PFSK-1 (cell line): ENCODE results near the gene NEUROG3.

Experiments
- TAF1 ChIP-seq: IDR thresholded peaks from 2 replicates; pipeline ENCODE4 v1.6.1; 2012; ENCODE audit warnings: low read length, control low read depth, borderline replicate concordance; ENCODE audit not compliant: insufficient read depth
- TF ChIP-seq, protein P1 (sequence below), 2 experiments: IDR thresholded peaks; 2 replicates each; pipeline versions ENCODE4 v1.6.1 to v1.8.0; 2011 to 2012; ENCODE audit warnings: low read depth in 2 of 2, low read length in 2 of 2, control low read depth in 1 of 2, inconsistent platforms in 1 of 2, mild to moderate bottlenecking in 1 of 2, moderate library complexity in 1 of 2; ENCODE audit not compliant: insufficient read depth in 1 of 2

GRCh38 chr10:69609077-69609476 is 35.9 kb upstream of the NEUROG3 start:
- no peak for TF ChIP-seq TAF1
- TF ChIP-seq, protein P1, sequence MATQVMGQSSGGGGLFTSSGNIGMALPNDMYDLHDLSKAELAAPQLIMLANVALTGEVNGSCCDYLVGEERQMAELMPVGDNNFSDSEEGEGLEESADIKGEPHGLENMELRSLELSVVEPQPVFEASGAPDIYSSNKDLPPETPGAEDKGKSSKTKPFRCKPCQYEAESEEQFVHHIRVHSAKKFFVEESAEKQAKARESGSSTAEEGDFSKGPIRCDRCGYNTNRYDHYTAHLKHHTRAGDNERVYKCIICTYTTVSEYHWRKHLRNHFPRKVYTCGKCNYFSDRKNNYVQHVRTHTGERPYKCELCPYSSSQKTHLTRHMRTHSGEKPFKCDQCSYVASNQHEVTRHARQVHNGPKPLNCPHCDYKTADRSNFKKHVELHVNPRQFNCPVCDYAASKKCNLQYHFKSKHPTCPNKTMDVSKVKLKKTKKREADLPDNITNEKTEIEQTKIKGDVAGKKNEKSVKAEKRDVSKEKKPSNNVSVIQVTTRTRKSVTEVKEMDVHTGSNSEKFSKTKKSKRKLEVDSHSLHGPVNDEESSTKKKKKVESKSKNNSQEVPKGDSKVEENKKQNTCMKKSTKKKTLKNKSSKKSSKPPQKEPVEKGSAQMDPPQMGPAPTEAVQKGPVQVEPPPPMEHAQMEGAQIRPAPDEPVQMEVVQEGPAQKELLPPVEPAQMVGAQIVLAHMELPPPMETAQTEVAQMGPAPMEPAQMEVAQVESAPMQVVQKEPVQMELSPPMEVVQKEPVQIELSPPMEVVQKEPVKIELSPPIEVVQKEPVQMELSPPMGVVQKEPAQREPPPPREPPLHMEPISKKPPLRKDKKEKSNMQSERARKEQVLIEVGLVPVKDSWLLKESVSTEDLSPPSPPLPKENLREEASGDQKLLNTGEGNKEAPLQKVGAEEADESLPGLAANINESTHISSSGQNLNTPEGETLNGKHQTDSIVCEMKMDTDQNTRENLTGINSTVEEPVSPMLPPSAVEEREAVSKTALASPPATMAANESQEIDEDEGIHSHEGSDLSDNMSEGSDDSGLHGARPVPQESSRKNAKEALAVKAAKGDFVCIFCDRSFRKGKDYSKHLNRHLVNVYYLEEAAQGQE (IDR thresholded peaks at IDR 0.05; ENCODE audit: insufficient read depth in 1 of 2, low read depth in 2 of 2, low read length in 2 of 2): no peak
